Endothelial cell of umbilical vein (primary cell): ENCODE data around the gene CHRNA9. TPM values are rescaled to one million over a fixed set of nuclear protein-coding genes. Genes with fewer than 3 reads are reported as not detected.
A peak's percentile ranks its signal among the peaks of the same experiment; 100 is the strongest.

Experiments used
- BruUV-seq: library from RNA; stranded (reverse); fragments of 400-500 nt; replicated peaks from 2 replicates; lab custom pipeline; 2021; lab: Mats Ljungman, UMichigan
- CTCF ChIA-PET: fragments of 300-600, 350-600 bp; sonication (Branson Sonifier 250); formaldehyde crosslinking; loops from one replicate; lab custom pipeline; 2021; ENCODE audit warnings: antibody characterized with exemption, inconsistent platforms; lab: Charles Lee
- POLR2A ChIA-PET: fragments of 300-600, 350-600 bp; sonication (Branson Sonifier 250); formaldehyde crosslinking; loops from one replicate; lab custom pipeline; 2021; ENCODE audit warnings: antibody characterized with exemption, inconsistent platforms; lab: Charles Lee
- DNase-seq: peaks from one replicate; pipeline ENCODE4 v3.0.0-alpha.2; 2011; ENCODE audit warnings: low read depth, low spot score
- FAIRE-seq: peaks from 2 replicates; lab custom pipeline; 2011; peaks lifted over from hg19 to GRCh38; lab: Jason Lieb, UNC
- H2AFZ ChIP-seq: 2 replicates; pipeline ENCODE4 v1.6.0; 2012; ENCODE audit warnings: low read depth, low read length, control low read depth, inconsistent platforms
- H3K27ac ChIP-seq: 2 replicates; pipeline ENCODE4 v1.5.1; 2011; ENCODE audit warnings: low read depth, mild to moderate bottlenecking, control low read depth, low read length, moderate library complexity; ENCODE audit not compliant: insufficient read depth
- H3K27me3 ChIP-seq, 2 experiments: 2 replicates each; pipeline versions ENCODE4 v1.6.0 to v1.6.1; 2011; ENCODE audit warnings: low read length in 2 of 2, mixed read lengths in 1 of 2; ENCODE audit not compliant: control insufficient read depth in 2 of 2, insufficient read depth in 2 of 2
- H3K36me3 ChIP-seq, 2 experiments: 2 replicates in 1 of 2; 3 replicates in 1 of 2; pipeline ENCODE4 v1.5.1; 2011; ENCODE audit warnings: low read length in 2 of 2, mild to moderate bottlenecking in 1 of 2, moderate library complexity in 1 of 2; ENCODE audit not compliant: control insufficient read depth in 2 of 2, insufficient read depth in 2 of 2; ENCODE audit errors: extremely low read depth in 1 of 2
- H3K4me1 ChIP-seq: 3 replicates; pipeline ENCODE4 v1.5.1; 2011; ENCODE audit warnings: mild to moderate bottlenecking, low read length; ENCODE audit not compliant: control insufficient read depth, insufficient read depth; ENCODE audit errors: extremely low read depth
- H3K4me2 ChIP-seq: 2 replicates; pipeline ENCODE4 v1.6.1; 2011; ENCODE audit warnings: low read length, control low read depth, mixed read lengths; ENCODE audit not compliant: insufficient read depth
- H3K4me3 ChIP-seq, 3 experiments: fragments of 200-600 bp in 1 of 3; sonication (generic), shearing (Covaris generic) in 1 of 3; replicated peaks in 1 of 3; 2 replicates each; pipeline ENCODE4 v1.5.1; 2011 to 2016; ENCODE audit warnings: control low read depth in 3 of 3, low read length in 3 of 3, mild to moderate bottlenecking in 2 of 3, inconsistent platforms in 1 of 3, low read depth in 1 of 3, moderate library complexity in 1 of 3; ENCODE audit not compliant: insufficient read depth in 1 of 3
- H3K79me2 ChIP-seq: 2 replicates; pipeline ENCODE4 v1.6.0; 2012; ENCODE audit warnings: low read length, inconsistent platforms; ENCODE audit not compliant: control insufficient read depth, insufficient read depth
- H3K9ac ChIP-seq: replicated peaks from 2 replicates; pipeline ENCODE3; 2011; ENCODE audit warnings: low read length, control low read depth; ENCODE audit not compliant: insufficient read depth; ENCODE audit errors: extremely low read depth
- H3K9me1 ChIP-seq: replicated peaks from 3 replicates; pipeline ENCODE4 v1.6.0; 2011; ENCODE audit warnings: mild to moderate bottlenecking, low read length; ENCODE audit not compliant: control insufficient read depth, insufficient read depth; ENCODE audit errors: extremely low read depth
- H3K9me3 ChIP-seq: replicated peaks from 2 replicates; pipeline ENCODE4 v1.5.1; 2012; ENCODE audit warnings: low read length, inconsistent platforms; ENCODE audit not compliant: control insufficient read depth, insufficient read depth
- H4K20me1 ChIP-seq: replicated peaks from 2 replicates; pipeline ENCODE3; 2011; ENCODE audit warnings: mild to moderate bottlenecking, low read length; ENCODE audit not compliant: control insufficient read depth, insufficient read depth; ENCODE audit errors: extremely low read depth
- CTCF ChIP-seq, 2 donors: IDR thresholded peaks; 1 replicate in 1 of 2; 2 replicates in 1 of 2; pipeline ENCODE4 v1.5.1; 2011; ENCODE audit warnings: low read length in 2 of 2, mild to moderate bottlenecking in 2 of 2, moderate library complexity in 2 of 2, control low read depth in 1 of 2, inconsistent platforms in 1 of 2, low read depth in 1 of 2; ENCODE audit not compliant: insufficient read depth in 1 of 2; ENCODE audit errors: extremely low read depth in 1 of 2
- EZH2 ChIP-seq: IDR thresholded peaks from 2 replicates; pipeline ENCODE4 v1.6.1; 2012; ENCODE audit warnings: borderline replicate concordance, low read depth, mild to moderate bottlenecking, moderate library complexity, low read length, inconsistent platforms; ENCODE audit not compliant: severe bottlenecking
- FOS ChIP-seq: IDR thresholded peaks from 2 replicates; pipeline ENCODE4 v1.6.1; 2011; ENCODE audit warnings: mild to moderate bottlenecking, low read length, moderate library complexity, borderline replicate concordance; ENCODE audit not compliant: insufficient read depth
- GATA2 ChIP-seq: IDR thresholded peaks from 2 replicates; pipeline ENCODE4 v1.7.0; 2011; ENCODE audit warnings: low read depth, mild to moderate bottlenecking, moderate library complexity, mixed read lengths, low read length; ENCODE audit not compliant: insufficient read length, insufficient read depth
- JUN ChIP-seq: IDR thresholded peaks from 2 replicates; pipeline ENCODE4 v1.6.1; 2011; ENCODE audit warnings: borderline replicate concordance, low read depth; ENCODE audit not compliant: insufficient read length, insufficient read depth
- MAX ChIP-seq: IDR thresholded peaks from 2 replicates; pipeline ENCODE4 v1.6.1; 2011; ENCODE audit not compliant: insufficient read depth, insufficient read length
- MYC ChIP-seq: IDR thresholded peaks from one replicate; pipeline ENCODE4 v1.6.1; 2011; ENCODE audit warnings: mild to moderate bottlenecking, low read depth, low read length
- POLR2A ChIP-seq: IDR thresholded peaks from 2 replicates; pipeline ENCODE4 v1.6.1; 2012; ENCODE audit warnings: low read depth, mild to moderate bottlenecking, control low read depth, low read length
- POLR2AphosphoS5 ChIP-seq: IDR thresholded peaks from 2 replicates; pipeline ENCODE4 v1.6.1; 2012; ENCODE audit warnings: low read depth, mild to moderate bottlenecking, control low read depth, low read length, moderate library complexity; ENCODE audit not compliant: insufficient read depth
- dilution Hi-C: fragments of 300-500 bp; cut with MboI; formaldehyde crosslinking; loops from one replicate; pipeline ENCODE4 v1.15.0; 2019; ENCODE audit warnings: low sequenced_read_pairs; ENCODE audit not compliant: extremely low pct_ligation_motif_present
- intact Hi-C: fragments of 100-400 bp; cut with micrococcal nuclease; formaldehyde crosslinking; loops from one replicate; pipeline ENCODE4 v1.10.0; 2022
- polyA plus RNA-seq, 4 experiments: library from polyadenylated mRNA; depleted of rRNA in 3 of 4; stranded (reverse) in 3 of 4; unstranded in 1 of 4; fragments of >200 nt; gene quantifications; 2 replicates each; pipeline versions ENCODE4 v1.2.1 to v1.2.3, GENCODE V29; 2011 to 2012; ENCODE audit warnings: missing spikeins in 1 of 4
- total RNA-seq: library from RNA; stranded (reverse); gene quantifications from 2 replicates; pipeline ENCODE4 v1.2.3, GENCODE V29; 2021

The CHRNA9 gene
- total and polyA plus RNA-seq, 2 donors (not counting 3 experiments of a cell fraction or from before 2014, with no cell fraction given): not detected

- Histone ChIP-seq H3K9ac (no peak overlapping the region), H3K27ac (no peak overlapping the region), H3K9me3 (no peaks in the 10 kb centered on the region), H3K79me2 (no peaks in the 10 kb centered on the region), H2AFZ (no peak overlapping the region), H4K20me1 (no peaks in the 10 kb centered on the region), H3K27me3 (peaks cover 4 to 5% of the 10 kb centered on the region in 2 experiments), H3K9me1 (no peaks in the 10 kb centered on the region), H3K4me2 (no peak overlapping the region), H3K4me1 (no peaks in the 10 kb centered on the region), H3K36me3 (no peaks in the 10 kb centered on the region), H3K4me3 (no peak overlapping the region)
- dilution Hi-C loops (no loop called here), intact Hi-C loops (loop anchor here (1.0 kb wide), 2 partner anchors 175 to 269 kb away; partner anchors contain the start of gene N4BP2)
- FAIRE-seq: peak; percentile 91
- ChIA-PET CTCF (interaction anchor here (0.6 to 5.8 kb wide), 33 partner anchors 9 to 856 kb away, joined by 3 to 135 read pairs (median 4); partner anchors contain the start of genes CHRNA9, N4BP2 and UBE2K), POLR2A (interaction anchor here (0.5 to 1.6 kb wide), 2 partner anchors 8 to 338 kb away, joined by 3 to 5 read pairs; no protein-coding TSS in a partner anchor)
- no TSS peak for BruUV-seq
- TF ChIP-seq GATA2 (peak; percentile 21), POLR2A (no peak), CTCF (IDR thresholded peaks at IDR 0.05; ENCODE audit: extremely low read depth in 1 of 2, insufficient read depth in 1 of 2, low read depth in 1 of 2, low read length in 2 of 2) (peak; percentile 74 to 80)
- DNase-seq: peak; percentile 73
Observed at GRCh38 chr4:40325406-40326019, 9.6 kb upstream of the CHRNA9 start.

GRCh38 chr4:40327340-40327739, 7.8 kb upstream of the CHRNA9 start:
- H3K9ac ChIP-seq: no peak overlapping the region
- H3K27ac ChIP-seq: no peak overlapping the region
- CTCF ChIA-PET: interaction anchor here (0.9 to 5.8 kb wide), 4 partner anchors 11 to 392 kb away, joined by 3 to 135 read pairs (median 38); no protein-coding TSS in a partner anchor
- no peaks in the 10 kb centered on the region for H4K20me1 ChIP-seq
- H3K4me3 ChIP-seq: no peak overlapping the region
- no peaks in the 10 kb centered on the region for H3K36me3 ChIP-seq
- dilution Hi-C loops (no loop called here), intact Hi-C loops (no loop called here)
- H2AFZ ChIP-seq: no peak overlapping the region
- FAIRE-seq (no peak), DNase-seq (no peak)
- no peaks in the 10 kb centered on the region for H3K4me1 ChIP-seq
- no peak for TF ChIP-seq FOS
- TF ChIP-seq POLR2AphosphoS5: no peak
- TF ChIP-seq POLR2A: no peak
- no peak for TF ChIP-seq JUN
- TF ChIP-seq GATA2: no peak
- TF ChIP-seq MYC: no peak
- no peak for TF ChIP-seq MAX
- TF ChIP-seq CTCF (IDR thresholded peaks at IDR 0.05; ENCODE audit: extremely low read depth in 1 of 2, insufficient read depth in 1 of 2, low read depth in 1 of 2, low read length in 2 of 2): no peak
- no peak for TF ChIP-seq EZH2
- H3K79me2 ChIP-seq: no peaks in the 10 kb centered on the region
- H3K9me3 ChIP-seq: no peaks in the 10 kb centered on the region
- no TSS peak for BruUV-seq
- no peak overlapping the region for H3K4me2 ChIP-seq
- POLR2A ChIA-PET: no interaction called here
- H3K9me1 ChIP-seq: no peaks in the 10 kb centered on the region
- peaks cover 5 to 6% of the 10 kb centered on the region in 2 experiments for H3K27me3 ChIP-seq
